CD4-positive, alpha-beta T cell treated with Interleukin-10 for 1 hour (primary cell): ENCODE measurements around the gene MC1R.

Experiments
- DNase-seq: peaks from one replicate; pipeline ENCODE4 v3.0.0-alpha.2; 2020

The MC1R gene

GRCh38 chr16:89897204-89897603 is 21.5 kb upstream of the MC1R start:
- DNase-seq = no peak

DNA sequence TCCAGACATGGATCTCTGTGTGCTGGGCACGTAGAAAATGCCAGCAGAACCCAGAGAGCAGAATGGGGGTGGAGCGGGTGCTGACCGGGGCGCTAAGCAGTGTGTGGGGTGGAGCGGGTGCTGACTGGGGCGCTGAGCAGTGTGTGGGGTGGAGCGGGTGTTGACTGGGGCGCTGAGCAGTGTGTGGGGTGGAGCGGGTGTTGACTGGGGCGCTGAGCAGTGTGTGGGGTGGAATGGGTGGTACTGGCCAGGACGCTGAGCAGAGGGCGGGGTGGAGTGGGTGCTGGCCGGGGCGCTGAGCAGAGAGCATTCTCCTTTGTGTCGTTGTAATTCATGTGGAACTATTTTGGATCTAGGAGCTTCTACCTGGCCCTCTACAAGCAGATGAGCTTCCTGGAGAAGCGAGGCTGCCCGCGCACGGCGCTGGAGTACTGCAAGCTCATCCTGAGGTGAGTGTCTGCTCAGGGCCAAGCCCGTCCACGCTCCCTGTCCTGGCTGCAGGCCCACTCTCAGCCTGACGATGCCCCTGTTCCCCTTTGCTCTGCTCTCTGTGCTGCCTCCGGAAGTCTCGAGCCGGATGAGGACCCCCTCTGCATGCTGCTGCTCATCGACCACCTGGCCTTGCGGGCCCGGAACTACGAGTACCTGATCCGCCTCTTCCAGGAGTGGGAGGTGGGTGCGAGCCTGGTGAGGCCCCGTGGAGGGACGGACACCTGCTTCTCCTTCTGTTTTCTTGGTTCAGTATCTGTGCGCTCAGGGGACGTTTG is 20.3 kb upstream of the MC1R start:
- no peak for DNase-seq

DNA sequence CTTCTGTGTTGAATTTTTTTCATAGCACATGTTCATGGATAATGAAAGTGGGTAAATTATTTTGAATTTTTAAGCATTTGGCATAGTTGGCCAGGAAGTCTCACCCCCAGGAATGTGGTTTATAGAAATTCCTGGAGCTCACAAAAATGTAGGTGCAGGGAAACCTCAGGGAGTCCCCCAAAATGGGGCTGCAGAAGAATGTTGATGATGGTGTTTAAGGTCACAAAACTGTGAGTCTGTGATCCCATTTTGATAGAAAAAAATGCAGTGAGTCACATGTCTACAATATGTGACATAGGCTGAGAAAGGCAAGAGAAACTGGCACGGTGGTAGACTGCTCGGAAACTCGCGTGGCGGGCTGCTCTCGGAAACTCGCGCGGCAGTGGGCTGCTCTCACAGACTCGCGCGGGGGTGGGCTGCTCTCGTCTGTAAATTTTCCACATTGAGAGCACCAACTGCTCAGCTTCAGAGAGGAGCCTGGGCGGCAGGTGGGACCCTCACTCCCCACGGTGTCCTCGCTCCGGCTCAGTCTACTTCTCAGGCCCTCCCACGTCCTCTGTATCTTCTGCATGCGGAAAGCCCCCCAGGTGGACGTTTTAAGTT is 18.7 kb upstream of the MC1R start:
- DNase-seq = no peak

- no peak for DNase-seq
Measured at GRCh38 chr16:89900885-89901284, 17.8 kb upstream of the MC1R start.

DNA sequence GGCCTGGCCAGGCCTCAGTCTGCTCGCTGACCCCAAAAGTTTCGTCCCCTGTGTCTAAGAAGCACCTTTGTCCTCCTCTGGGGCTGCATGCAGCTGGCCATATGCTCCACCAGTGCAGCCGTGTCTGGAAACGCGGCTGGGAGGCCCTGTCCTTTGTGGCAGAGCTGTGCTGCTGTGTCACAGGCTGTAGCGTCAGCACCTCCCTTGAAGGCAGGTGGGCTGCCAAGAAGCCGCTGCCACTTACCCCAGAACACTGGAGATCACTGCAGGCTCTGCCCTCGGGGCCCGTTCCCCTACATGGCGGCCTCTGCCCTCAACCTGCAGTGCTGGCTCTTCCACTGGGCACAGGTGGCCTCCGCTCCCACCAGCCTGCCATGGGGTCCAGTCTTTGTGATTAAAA is 15.7 kb upstream of the MC1R start:
- no peak for DNase-seq

DNA sequence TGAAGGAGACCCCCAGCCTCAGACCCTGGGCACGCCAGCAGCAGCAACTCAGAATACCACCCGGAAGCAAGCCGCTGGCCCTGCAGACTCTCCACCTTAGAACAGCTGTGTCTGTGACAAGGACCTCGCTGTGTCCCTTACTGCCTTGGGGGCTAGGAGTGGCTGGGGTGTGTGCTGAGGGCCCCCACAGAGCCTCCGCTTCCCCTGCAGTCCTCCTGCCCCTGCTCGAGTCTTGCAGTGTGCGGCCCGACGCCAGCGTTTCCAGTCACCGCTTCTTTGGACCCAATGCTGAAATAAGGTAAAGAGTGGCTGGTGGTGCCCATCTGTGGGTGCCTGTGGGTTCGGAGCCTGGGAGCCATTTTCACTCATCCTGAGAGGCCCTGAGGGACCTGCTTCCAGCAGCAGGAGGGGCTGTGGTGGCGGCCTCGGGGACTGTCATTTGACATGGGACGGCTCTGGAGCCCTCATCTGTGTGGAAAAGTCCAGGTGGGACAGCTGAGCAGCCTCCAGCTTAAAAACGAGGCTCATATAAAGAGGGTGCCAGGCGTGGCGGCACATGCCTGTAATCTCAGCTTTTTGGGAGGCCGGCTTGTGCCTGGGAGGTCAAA is 14.7 kb upstream of the MC1R start:
- DNase-seq = no peak

DNA sequence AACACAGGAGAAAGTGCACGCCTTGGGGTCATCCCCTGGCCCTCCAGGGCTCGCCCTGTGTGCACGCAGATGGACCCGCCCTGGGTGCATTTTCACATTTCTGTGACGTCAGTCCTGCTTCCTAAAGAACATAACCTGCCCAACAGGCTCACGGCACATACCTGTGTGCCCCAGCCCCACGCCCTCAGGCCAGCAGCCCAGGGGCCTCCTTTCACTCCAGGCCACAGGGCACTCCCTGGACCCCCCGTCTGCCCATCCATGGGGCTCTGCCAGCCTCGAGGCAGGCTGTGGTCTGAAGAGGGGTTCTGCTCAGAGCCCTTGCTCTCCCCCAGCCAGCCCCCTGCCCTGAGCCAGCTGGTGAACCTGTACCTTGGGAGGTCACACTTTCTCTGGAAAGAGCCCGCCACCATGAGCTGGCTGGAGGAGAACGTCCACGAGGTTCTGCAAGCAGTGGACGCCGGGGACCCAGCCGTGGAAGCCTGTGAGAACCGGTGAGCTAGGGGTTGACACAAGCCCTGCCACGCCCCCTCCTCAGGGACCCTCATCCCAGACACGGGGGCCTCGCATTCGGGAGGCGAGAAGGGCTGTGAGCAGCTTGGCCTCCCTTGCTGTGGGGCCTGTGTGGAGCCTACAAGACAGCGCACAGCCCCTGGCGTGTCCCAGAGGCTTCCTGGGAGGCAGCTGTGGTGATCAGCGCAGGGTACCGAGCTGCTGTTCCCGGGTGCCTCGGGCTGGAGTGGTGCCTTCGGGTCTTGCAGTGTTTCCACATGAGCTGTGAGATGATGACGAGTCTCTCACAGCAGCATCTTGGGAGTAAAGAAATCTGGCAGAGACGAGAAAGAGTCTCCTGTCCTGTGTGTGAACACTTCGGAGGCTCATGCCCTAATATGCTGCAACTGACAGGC is 13.8 kb upstream of the MC1R start:
- no peak for DNase-seq

- no peak for DNase-seq
Measured at GRCh38 chr16:89905511-89906139, 13.0 kb upstream of the MC1R start.

- DNase-seq = no peak
Measured at GRCh38 chr16:89906140-89907025, 12.3 kb upstream of the MC1R start.

- DNase-seq = no peak
Measured at GRCh38 chr16:89907055-89907814, 11.4 kb upstream of the MC1R start.

DNA sequence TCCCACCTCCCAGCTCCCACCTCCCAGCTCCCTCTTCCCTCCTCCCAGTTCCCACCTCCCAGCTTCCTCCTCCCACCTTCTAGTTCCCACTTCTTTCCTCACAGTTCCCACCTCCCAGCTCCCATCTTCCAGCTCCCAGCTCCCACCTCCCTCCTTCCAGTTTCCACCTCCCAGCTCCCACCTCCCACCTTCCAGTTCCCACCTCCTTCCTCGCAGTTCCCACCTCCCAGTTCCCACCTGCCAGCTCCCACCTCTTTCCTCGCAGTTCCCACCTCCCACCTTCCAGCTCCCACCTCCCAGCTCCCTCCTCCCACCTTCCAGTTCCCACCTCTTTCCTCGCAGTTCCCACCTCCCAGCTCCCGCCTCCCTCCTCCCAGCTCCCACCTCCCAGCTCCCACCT is 10.4 kb upstream of the MC1R start:
- no peak for DNase-seq

DNA sequence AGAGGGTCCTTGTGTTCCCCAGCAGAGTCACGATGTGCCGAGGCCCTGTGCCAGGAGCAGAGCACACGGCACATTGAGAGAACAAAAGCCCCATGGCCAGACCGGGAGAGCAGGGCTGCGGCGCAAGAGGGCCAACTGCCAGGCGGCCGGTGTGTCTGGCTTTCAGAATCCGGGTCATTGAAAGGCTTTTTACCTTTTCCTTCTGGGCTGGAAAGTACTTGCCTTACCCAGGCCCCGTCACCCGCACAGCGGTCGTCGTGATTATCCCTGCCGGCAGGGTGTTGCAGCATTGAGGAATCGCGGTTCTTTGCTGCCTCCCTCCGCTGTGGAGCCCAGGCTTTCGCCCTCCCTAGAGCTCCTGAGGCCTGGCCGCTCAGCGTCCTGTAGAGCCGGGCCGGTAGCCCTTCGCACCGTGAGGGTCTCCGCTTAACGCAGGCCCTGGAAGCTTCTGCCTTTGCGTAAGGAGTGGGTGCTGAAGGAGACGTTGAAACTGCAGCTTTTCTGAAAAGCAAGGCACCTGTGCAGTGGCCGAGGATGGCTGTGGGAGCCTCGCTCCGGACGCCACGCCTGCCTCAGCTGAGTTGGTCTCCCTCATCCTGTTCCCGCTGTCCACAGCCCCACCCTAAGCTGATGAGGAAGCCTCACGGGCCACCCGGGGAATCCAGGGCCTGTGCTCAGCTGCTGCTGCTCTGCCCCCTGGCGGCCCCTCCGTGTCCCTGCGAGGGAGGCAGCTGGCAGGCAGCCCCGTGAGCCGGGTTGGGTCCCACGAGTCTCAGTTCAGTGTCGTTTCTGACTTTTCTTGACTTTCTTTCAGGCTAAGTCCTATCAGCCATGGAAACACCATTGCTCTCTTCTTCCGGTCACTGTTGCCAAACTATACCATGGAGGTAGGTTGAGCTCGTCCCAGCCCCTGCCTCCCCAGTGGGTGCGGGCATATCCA is 8.6 kb upstream of the MC1R start:
- peak; percentile 72 for DNase-seq

- no peak for DNase-seq
Measured at GRCh38 chr16:89910717-89911354, 7.8 kb upstream of the MC1R start.

DNA sequence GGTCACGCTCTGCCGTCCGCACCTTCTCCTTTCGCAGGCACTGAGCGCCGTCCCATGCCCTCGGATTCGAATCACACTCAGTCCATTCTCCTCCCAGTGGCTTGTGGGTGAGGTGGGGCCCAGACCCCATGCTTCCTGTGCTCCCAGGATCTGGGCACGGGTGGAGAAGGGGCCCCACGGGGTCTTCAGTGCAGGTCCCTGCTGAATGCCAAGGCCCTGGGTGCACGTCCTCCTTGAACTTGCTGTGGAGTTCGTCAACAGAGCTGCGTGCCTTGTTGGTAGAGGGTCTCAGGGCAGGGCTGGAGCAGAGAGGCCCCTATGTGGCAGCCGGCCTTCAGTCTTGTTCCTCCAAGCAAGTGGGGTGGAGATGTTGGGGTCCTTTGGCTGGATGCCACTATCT is 7.3 kb upstream of the MC1R start:
- DNase-seq = no peak

DNA sequence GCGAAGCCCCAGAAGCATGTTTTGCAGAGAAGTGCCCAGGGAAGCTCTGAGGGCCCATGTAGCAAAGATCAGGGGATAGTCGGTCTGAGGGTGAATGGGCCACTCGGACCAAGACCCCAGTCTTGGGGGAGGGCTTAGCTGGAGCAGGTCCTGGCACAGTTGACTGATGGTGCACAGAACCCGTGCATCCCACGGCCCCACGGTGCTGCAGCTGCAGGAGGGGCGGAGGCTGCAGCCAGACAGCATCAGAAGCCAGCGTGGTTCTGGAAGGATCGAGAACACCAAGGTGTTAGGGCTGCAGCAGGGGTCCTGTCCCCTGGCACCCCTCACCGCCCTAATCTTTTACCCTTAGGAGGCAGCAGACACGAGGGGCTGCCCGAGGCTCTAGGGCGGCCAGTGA is 6.5 kb upstream of the MC1R start:
- no peak for DNase-seq

DNA sequence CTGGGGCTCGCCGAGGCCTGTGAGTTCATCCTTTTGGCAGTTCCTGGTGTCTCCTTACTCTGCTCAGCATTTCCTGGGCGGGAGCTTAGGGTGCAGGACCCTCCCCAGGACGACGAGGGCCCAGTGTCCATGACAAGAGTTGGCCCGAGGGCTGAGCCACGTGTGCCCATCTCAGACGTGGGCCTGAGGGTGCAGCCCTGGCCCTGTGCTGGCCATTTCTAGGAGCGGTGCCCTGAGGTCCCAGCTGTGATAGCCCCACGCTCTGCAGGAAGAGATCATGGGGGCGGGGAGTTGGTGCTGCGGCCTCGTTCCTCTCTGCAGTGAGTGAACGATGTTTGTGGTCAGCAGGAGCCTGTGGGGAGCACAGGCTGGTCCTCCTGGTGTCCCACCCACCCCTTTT is 6.0 kb upstream of the MC1R start:
- no peak for DNase-seq

DNA sequence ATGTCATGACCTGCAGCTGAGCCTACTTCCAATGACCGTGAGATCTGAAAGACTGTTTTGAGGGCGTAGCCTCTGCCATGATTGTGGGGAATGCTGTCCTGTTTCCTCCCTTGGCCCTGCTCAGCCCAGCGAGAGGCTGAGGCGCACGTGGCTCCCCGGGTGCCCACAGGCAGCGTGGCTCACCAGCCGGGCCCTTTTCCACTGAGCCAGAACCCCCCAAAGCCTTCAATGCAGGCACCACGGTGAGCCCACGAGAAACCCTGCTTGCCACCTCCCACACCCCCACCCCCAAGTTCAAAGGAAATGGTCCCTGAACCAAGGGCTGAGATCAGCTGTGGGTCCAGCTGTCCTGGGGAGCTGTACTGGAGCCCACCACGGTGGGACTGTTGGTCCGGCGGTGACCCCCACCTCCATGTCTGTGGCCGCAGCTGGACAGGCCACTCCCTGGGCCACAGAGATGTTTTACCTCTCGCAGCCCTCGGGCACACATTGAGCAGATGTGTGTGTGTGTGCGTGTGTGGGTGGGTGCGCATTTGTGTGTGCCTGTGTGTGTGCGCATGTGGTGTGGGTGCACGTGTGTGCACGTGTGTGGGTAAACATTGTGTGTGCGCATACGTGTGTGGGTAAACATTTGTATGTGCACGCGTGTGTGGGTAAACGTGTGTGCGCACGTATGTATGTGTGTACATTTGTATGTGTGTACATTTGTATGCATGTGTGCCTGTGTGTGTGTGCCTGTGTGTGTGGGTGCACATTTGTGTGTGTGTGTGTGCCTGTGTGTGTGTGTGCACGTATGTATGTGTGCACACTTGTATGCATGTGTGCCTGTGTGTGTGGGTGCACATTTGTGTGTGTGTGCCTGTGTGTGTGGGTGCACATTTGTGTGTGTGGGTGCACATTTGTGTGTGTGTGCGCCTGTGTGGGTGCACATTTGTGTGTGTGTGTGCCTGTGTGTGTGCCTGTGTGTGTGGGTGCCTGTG is 5.0 kb upstream of the MC1R start:
- no peak for DNase-seq
